HG03565 (cell line): ENCODE measurements around the gene FERMT3.
"Not testable (repeated sequence)": the region's sequence is repeated elsewhere in the genome, so short reads cannot be mapped to it uniquely, and the experiment has no call there.

Experiments used
- ATAC-seq: cut with Tn5 transposase; IDR thresholded peaks from one replicate; pipeline ENCODE4 v1.9.1; 2021; ENCODE audit warnings: mild to moderate bottlenecking, moderate library complexity; ENCODE audit not compliant: unreplicated experiment

FERMT3 gene

DNA sequence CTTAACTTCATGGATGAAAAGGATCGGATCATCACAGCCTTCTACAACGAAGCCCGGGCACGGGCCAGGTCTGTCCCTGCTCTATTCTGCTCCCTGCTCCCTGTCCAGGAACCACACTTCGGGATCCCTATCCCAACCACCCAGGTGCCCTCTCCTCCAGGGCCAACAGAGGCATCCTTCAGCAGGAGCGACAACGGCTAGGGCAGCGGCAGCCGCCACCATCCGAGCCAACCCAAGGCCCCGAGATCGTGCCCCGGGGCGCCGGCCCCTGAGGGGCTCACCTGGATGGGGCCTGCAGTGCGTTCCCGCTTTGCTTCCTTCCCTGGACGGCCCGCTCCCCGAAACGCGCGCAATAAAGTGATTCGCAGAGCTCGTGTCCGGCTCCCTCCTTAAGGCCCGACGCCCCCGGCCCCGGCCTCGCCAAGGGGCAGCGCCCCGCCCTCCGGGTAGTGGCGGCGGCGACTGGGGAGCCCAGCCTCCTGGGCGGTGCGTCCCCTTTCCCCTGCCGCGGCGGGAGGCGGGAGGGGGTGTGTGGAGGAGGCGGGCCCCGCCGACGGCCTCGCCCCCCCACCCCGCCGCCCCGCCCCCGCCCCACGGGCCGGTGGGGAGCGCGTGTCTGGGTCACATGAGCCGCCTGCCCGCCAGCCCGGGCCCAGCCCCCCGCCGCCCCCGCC lies 27.5 kb downstream of the FERMT3 start, which contains the start of gene VEGFB:
TSS of gene VEGFB (plus strand) at position 672 of the 674 bp plus-strand sequence. CDS start 250 bp downstream, outside the sequence.
- no peak for ATAC-seq

DNA sequence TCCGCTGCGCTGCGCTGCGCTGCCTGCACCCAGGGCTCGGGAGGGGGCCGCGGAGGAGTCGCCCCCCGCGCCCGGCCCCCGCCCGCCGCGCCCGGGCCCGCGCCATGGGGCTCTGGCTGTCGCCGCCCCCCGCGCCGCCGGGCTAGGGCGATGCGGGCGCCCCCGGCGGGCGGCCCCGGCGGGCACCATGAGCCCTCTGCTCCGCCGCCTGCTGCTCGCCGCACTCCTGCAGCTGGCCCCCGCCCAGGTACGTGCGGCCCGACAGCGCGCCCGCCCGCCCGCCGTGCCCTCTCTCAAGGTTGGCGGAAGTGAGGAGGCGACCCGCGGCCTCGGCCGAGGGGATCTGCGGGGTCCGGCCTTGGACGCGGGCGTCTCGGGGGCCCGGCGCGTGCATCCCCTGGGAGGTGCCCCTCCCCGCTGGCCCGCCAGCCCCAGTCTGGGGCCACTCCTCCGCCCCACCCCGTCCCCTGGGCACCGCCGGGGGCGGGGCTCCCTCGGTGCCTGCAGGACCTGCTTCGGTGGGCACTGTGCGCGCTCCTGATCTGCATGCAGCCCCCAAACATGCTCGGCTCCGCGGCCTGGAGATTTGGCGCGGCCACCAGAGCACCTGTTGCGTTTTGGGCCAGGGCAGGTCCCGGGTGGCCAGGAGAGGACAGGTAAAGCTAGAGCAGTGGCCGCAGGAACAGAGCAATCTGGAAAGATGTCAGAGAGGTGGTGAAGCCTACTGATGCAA lies 28.3 kb downstream of the FERMT3 start:
- no peak for ATAC-seq

DNA sequence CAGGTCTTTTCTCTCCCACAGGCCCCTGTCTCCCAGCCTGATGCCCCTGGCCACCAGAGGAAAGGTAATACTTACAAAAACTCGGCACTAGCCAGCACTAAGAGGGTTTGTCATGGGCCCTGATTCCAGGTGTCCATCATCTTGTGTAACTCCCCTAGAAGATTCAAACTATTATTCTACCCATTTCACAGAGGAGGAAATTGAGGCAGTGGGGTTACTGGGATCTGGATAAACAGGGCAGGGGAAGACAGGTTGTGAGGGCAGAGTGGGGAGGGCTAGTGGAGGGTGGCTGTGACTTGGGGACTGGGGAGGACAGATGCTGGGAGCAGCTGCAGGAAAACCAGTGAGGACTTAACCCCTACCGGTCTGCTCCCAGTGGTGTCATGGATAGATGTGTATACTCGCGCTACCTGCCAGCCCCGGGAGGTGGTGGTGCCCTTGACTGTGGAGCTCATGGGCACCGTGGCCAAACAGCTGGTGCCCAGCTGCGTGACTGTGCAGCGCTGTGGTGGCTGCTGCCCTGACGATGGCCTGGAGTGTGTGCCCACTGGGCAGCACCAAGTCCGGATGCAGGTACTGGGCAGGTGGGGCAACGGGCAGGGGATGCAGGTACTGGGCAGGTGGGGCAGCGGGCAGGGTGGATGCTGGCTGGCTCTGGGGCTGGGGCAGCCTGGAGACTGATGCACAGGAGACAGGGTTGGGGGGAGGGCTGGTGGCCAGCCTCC lies 29.1 kb downstream of the FERMT3 start:
- no peak for ATAC-seq

DNA sequence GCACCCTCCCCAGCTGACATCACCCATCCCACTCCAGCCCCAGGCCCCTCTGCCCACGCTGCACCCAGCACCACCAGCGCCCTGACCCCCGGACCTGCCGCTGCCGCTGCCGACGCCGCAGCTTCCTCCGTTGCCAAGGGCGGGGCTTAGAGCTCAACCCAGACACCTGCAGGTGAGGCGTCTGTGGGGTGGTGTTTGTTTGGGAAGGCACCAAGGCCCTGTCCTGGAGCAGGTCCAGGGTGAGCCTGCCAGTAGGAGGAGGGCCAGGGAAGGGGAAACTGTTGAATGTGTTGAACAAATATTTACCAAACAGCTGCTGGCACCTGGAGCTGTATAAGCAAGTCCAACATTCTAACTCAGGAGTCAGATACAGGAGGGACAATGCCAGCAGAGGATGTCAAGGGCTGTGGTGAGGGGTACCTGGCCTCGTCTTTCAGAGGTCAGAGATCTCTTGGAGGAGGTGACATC lies 31.0 kb downstream of the FERMT3 start:
- ATAC-seq: no peak

DNA sequence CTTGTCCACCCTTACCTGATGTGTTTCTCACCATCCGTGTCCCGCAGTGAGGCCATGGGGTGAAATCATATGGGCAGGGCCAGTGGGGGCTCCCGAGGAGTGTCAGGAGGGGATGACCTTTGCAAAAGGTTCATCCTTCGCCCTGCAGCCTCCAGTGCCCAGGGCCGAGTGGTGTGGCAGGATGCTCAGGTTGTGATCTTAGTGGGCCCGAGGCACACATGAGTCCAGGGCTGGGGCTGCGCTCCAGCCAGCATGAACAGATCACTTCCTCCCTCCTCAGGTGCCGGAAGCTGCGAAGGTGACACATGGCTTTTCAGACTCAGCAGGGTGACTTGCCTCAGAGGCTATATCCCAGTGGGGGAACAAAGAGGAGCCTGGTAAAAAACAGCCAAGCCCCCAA lies 31.6 kb downstream of the FERMT3 start:
- no peak for ATAC-seq

DNA sequence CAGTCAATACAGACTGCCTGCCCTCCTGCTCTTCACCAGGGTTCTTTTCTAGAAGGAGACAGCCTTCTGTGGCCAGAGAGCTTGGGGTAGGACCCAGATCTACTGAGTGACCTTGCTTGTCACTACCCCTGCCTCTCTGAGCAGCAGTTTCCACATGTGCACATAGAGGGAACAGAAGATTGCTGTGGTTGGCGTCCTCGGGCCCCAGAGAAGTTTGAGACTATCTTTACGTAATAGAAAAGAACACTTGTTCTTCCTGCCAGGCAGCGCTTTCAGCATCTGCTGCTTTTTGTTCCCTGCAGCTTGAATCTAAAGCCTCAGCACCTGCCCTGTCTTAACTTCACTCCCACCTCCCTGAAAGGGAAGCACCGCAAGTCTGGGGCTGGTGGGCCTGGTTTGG lies 32.5 kb downstream of the FERMT3 start:
- ATAC-seq: no peak

DNA sequence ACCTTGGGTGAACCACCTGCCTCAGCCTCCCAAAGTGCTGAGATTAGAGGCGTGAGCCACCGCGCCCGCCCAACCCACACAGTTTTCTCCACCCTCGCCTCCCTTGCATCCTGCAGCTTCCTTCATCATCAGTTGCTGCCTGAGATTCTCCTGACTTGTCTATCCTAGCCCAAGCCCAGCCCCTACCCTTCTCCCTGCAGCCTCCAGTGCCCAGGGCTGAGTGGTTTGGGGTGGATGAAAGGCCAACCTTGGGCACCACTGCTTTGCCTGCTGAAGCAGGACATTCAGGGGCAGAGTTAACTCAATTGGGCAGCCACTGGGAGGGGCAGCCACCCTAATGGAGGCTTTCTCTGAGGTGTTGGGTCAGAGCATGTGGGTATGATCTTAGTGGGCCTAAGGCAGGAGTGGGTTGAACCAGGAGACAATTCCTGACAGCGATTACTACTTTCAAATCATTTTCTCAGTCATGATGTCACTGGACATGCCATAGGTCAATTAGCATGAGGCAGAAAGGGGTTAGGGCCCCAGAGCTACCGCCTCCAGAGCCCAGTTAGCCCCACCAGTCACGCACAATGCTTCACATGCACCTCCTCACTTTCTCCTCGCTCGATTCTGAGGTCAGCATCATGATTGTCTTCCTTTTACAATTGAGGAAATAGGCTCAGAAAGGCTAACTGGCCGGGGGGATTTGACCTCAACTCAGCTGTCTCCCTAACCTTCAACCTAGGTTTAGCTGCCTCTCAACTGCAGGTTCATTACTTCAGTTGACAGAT lies 33.3 kb downstream of the FERMT3 start:
- ATAC-seq: no peak

DNA sequence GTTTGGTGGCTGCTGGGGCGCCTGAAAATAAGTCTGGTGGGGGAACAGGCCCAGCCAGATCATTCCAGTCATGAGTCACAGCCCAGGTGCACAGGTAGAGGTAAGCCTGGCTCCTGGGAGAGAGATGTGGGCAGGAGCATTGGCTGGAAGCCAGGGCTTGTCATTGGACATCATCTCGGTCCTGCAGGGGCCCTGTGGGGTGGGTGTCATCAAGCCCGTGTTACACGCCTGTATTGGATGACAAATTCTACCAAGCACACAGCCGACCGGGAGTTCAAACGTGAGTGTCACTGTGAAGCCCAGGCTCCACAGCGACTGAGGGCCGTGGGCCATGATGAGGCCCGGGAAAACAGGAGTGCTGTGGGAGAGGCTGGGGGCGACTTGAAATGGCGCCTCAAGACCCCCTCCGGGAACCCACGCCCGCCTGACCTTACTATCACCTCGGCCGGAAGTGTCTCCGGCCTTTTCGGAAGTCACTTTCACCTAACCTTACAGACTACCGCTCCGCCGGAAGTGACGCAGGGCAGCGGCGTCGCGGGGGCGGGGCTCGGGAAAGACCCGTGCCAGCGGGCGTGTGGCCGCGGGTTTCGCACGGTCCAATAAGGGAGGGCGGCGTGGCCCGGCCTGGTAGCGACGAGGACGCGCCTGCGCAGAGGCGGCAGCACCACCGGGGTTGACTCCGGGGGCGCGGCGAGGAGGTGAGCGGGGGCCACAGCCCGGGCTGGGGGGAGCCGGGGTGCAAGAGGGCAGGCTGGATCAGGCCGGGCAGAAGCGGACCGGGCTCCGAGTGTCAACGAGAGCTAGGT lies 34.1 kb downstream of the FERMT3 start, which contains the start of gene FKBP2:
TSS of gene FKBP2 (plus strand) at position 661 of the 806 bp plus-strand sequence. CDS start 1,293 bp downstream, outside the sequence.
- ATAC-seq: peak; percentile 45

DNA sequence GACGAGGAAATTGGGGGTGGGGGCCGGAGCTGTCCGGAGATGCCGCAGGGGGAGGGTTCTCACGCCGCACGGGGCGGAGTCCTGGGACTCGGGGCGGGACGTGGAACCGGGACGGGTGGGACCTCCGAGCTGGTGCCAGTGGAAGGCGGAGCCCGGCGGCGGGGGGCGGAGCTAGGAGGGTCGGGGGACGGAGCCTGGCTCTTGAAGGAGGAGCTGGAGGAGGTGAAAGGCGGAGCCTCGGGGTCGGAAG lies 34.6 kb downstream of the FERMT3 start:
- peak; percentile 53 for ATAC-seq

DNA sequence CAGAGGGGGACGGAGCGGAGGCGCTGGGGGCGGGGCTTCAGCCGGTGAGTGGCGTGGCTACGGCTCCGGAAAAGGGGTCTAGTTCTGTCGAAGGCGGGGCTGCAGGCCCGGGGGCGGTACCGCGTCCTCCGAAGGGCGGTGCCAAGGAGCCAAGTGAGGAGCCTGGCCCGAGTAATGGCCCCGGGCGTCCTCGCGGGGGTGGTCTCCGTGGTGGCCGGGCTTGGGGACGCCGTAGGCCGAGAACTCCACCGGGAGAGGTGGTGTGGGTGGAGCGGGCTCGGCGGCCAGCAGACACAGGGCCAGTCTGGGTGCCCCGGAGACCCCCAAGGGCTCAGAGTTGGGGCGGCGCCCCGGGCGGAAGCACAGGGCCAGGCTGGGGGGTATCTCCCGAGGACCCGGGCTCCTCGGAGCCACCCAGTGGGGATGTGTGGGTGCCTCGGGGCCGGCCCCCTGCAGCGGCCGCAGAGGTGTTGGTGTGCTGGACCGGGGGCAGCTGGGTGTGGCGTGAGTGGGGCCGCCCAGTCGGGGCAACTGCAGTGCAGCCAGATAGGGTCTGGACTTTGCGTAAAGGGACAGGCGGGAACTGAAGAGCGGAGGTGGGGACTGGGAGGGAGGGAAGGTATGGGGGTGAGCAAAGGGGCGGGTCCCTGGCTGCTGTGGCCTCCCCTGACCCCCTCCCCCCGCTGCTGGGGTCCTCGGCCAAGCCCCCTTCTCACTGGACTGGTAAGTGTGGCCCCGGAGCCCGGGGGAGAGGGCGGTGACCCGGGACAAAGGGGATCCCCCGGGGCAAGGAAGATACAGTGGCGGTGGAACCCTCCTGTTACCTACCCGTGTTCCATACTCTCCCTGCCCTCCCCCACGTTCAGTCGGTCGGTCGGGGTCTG lies 35.2 kb downstream of the FERMT3 start:
- peak; percentile 0 for ATAC-seq

DNA sequence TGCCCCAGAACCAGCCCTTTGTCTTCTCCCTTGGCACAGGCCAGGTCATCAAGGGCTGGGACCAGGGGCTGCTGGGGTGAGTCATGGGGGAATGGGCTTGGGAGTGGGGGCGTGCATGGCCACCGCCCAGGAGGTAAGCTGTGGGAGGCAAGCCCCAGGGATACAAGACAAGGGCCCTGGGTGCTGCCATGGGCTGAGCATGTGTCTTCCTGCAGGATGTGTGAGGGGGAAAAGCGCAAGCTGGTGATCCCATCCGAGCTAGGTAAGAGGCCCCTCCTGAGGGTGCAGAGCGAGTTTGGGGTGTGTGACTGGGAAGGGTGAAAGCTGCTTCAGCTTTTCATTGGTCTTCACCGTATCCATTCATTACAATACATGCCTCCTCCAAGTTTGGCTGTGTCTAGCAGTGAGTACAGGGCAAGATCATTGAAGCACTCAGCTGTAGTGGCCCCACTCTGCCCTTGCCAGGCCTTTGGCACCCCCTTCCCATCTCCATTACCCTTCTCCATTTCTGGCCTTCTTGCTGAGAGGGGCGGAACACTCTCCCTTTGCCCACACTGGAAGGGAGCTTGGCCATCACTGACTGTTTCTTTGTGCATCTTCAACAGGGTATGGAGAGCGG lies 36.8 kb downstream of the FERMT3 start:
- no peak for ATAC-seq

DNA sequence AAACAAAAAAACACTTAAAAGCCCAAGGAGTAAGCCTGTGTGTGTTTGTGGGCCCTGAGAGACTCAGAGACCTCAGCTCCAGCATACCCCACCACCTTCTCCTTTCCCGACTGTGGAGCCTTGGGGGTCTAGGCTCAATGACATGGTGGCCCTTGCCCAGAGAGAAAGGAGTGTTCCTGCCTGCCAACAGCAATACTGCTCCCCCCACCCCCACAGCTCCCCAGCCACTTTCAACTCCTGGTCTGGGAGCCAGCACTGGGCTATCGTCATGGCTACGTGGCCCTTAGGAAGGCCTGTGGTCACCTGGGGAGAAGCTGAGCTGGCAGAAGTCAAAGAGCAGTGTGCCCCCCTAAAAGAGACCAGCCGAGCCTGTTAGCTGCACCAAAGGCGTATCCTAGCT lies 37.6 kb downstream of the FERMT3 start:
- ATAC-seq: no peak

DNA sequence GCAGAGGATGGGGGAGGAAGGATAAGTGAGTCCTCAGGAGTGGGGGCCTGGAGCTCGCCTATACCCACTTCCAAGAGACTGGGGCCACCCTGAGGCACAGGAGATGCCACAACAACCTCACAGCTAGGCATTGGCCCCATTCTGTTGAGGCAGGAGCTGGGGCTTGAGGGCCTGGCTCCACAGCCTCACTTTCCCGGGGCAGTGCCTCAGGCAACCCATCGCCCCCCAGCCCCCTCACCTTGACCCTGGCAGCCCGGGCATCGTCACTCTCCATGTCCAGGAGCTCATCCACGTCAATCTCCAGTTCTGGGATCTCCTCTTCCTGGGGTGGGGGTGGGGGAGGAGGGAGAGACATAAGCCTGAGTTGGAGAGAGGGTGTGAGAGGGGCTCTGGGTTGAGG lies 38.4 kb downstream of the FERMT3 start:
- no peak for ATAC-seq

DNA sequence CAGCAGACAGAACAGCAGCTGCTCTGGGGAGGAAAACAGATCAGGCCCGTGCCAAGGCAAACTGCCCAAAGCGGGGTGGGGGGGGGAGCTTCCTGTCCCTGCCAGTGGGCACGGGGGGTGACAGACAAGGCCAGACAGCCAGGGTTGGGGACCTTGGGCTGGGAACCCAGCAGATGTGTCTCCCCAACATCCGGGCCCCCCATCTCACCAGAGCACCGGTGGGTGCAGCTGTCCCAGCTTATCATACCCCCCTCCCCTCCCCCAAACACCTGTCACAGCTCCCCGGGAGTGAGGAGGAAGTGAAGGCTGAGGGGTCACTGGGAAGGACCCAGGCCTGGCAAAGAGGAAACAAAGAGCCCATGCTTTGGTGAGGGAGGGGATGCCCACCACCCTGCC lies 38.9 kb downstream of the FERMT3 start:
- no peak for ATAC-seq

DNA sequence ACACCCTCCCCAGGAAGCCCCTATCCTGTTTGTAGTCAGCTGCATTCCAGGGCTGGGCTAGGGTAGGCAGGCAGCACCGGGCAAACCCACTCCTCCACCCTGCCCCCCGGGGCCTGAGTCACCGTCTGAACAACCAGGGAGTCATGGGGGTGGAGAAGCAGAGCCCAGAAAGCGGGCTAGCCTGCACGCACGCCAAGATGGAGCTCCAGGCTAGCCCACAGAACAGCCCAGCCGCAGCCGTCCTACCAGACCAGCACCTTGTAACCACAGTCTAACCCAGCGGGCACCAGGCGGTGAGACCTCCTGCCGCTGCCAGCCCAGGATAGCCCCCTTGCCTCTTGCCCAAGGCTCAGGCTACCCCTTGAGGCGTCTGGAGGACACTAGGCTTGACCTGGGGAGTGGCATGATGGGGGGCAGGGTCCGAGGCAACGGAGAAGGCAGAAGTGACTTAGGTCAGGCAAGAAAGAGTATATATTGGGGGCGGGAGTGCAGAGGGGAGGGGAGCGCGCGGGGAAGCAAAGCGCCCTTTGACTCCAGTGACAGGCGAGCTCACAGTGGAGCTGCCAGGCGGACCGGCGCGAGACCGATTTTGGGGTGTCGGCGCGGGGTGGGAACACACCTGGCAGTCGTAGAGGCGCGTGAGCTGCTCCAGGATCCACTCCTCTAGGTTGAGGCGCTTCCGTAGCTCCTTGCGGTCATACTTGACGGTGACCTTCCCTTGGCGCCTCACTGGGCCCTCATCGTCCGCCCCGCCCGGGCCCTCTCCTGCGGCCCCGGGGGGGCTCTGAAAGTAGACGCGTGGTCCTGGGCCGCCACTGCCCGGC lies 39.5 kb downstream of the FERMT3 start:
- ATAC-seq: no peak

DNA sequence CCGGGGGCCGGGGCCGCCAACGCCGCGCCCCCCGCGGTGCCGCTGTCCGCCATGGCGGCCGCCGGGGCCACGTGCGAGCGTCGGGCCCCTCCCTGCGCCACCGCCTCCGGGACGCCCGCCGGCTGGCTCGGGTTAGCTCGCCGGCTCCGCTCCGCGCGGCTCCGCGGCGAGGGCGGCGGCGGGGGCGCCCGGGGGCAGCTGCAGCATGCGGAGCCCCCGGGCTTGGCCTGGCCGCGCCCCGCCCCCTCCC lies 40.0 kb downstream of the FERMT3 start:
- ATAC-seq: not testable (repeated sequence)

DNA sequence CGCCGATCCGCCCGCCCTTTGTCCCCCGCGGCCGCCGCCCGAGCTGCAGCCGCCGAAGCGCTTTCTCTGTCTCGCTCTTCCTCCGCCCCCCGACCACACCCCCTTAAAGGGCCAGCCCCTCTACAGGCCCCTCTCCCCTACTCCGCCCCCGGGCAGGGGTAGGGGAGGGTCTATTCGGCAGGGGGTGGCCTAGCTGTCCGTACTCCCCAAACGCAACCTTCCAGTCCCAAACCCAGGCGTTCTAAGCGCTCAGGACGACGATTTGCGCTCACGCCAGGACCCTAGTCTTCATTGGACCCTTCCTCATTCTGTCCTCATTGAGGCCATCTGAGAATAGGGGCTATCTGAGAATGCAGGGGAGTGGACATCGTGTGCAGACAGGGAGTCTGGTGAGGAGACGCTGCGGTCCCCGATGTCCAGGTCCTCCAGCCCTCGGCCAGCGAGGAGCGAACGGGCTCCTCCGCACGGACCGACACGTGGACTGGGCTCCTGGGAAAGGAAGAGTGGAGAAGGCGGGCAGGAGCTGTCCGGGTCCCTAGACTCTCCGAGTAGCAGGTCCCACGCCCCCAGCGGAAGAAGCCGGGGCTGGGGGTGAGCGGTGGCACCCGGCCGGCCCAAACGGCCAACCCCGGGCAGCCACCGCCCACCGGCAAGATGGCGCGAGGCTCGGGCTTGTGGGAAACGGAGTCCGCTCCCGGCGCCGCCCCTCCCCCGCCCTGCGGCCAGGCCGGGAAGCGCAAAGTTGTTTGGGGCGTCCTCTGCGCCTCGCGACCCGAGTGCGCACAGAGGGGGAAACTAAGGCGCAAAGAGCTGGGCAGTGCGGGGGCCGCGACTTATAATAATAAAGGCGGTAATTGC lies 40.6 kb downstream of the FERMT3 start, which contains the start of gene PPP1R14B:
TSS of gene PPP1R14B (minus strand) at position 73 of the 858 bp plus-strand sequence. CDS start 270 bp downstream, outside the sequence.
- no peak for ATAC-seq
